Measurements from ENCODE around the gene LDLRAP1.

- TF ChIP-seq CTCF (IDR thresholded peaks at IDR 0.05) (no peak), POLR2A (IDR thresholded peaks at IDR 0.05) (no peak)
Measured at GRCh38 chr1:25502957-25503356, 40.4 kb upstream of the LDLRAP1 start.
